GM12878 (cell line): ENCODE results near the gene LPAR3. TPM values are rescaled to one million over a fixed set of nuclear protein-coding genes. Genes with fewer than 3 reads are reported as not detected.

Source experiments
- ATAC-seq: fragments of 200-7000 bp; cut with Tn5 transposase; 3 replicates; pipeline ENCODE4 v1.9.1; 2020; ENCODE audit warnings: mild to moderate bottlenecking, moderate library complexity
- BruUV-seq: library from RNA; stranded (reverse); fragments of 400-500 nt; replicated peaks from 2 replicates; lab custom pipeline; 2021; lab: Mats Ljungman, UMichigan
- CTCF ChIA-PET: fragments of 300-600 bp; sonication (Branson Sonifier 250); formaldehyde crosslinking; extraction: SDS; loops from one replicate; lab custom pipeline; 2021; ENCODE audit warnings: inconsistent platforms; lab: Yijun Ruan, JAX
- POLR2A ChIA-PET: fragments of 350-600 bp; formaldehyde crosslinking; extraction: SDS; loops from one replicate; lab custom pipeline; 2021; ENCODE audit warnings: inconsistent platforms; lab: Charles Lee
- RAD21 ChIA-PET: fragments of 300-600 bp; sonication (Branson Sonifier 250); formaldehyde crosslinking; loops from one replicate; lab custom pipeline; 2023; ENCODE audit warnings: antibody characterized with exemption; ENCODE audit not compliant: unreplicated experiment; lab: Charles Lee
- SMC1A ChIA-PET: fragments of 300-600 bp; sonication (Branson Sonifier 250); formaldehyde crosslinking; loops from one replicate; lab custom pipeline; 2023; ENCODE audit not compliant: unreplicated experiment, uncharacterized antibody; lab: Charles Lee
- DNase-seq: peaks from one replicate; pipeline ENCODE4 v3.0.0-alpha.2; 2011; ENCODE audit warnings: low read depth, low spot score
- FAIRE-seq: peaks from 3 replicates; lab custom pipeline; 2011; peaks lifted over from hg19 to GRCh38; lab: Jason Lieb, UNC
- H2AFZ ChIP-seq: 2 replicates; pipeline ENCODE4 v1.6.0; 2011; ENCODE audit warnings: low read depth, low read length, control low read depth; ENCODE audit not compliant: control insufficient read depth
- H3K27ac ChIP-seq: 2 replicates; pipeline ENCODE4 v1.5.1; 2011; ENCODE audit warnings: control low read depth; ENCODE audit not compliant: control insufficient read depth, insufficient read depth
- H3K27me3 ChIP-seq, 2 experiments: replicated peaks in 1 of 2; 2 replicates each; pipeline versions ENCODE4 v1.6.0 to v1.6.1; 2011; ENCODE audit warnings: low read length in 1 of 2; ENCODE audit not compliant: control insufficient read depth in 2 of 2, insufficient read depth in 2 of 2
- H3K36me3 ChIP-seq, 2 experiments: 2 replicates each; pipeline ENCODE4 v1.5.1; 2011; ENCODE audit warnings: low read length in 1 of 2; ENCODE audit not compliant: control insufficient read depth in 2 of 2, insufficient read depth in 2 of 2
- H3K4me1 ChIP-seq: 2 replicates; pipeline ENCODE4 v1.6.1; 2011; ENCODE audit warnings: mild to moderate bottlenecking, low read length, moderate library complexity, mixed read lengths; ENCODE audit not compliant: control insufficient read depth, insufficient read depth
- H3K4me2 ChIP-seq: 2 replicates; pipeline ENCODE4 v1.6.0; 2011; ENCODE audit warnings: control low read depth; ENCODE audit not compliant: control insufficient read depth, insufficient read depth
- H3K4me3 ChIP-seq: fragments of 200-600 bp; sonication (generic); 2 replicates; pipeline ENCODE4 v1.5.1; 2016
- H3K79me2 ChIP-seq: 2 replicates; pipeline ENCODE4 v1.6.0; 2011; ENCODE audit warnings: low read length; ENCODE audit not compliant: control insufficient read depth, insufficient read depth
- H3K9ac ChIP-seq: 2 replicates; pipeline ENCODE4 v1.8.0; 2011; ENCODE audit warnings: low read length, control low read depth, mixed read lengths; ENCODE audit not compliant: control insufficient read depth, insufficient read depth
- H3K9me3 ChIP-seq: replicated peaks from 3 replicates; pipeline ENCODE4 v1.5.1; 2011; ENCODE audit warnings: mild to moderate bottlenecking, low read length; ENCODE audit not compliant: control insufficient read depth, insufficient read depth
- H4K20me1 ChIP-seq: 2 replicates; pipeline ENCODE4 v1.6.0; 2011; ENCODE audit not compliant: control insufficient read depth, insufficient read depth
- GATAD2B ChIP-seq: fragments of 450-650 bp; conservative IDR thresholded peaks from 2 replicates; pipeline ENCODE4 v1.6.1; 2017; ENCODE audit warnings: low read depth, mild to moderate bottlenecking, moderate library complexity
- HDAC2 ChIP-seq: fragments of 200-600 bp; sonication (generic); IDR thresholded peaks from 2 replicates; pipeline ENCODE4 v1.6.1; 2017
- IRF3 ChIP-seq: fragments of 450-650 bp; IDR thresholded peaks from 2 replicates; pipeline ENCODE4 v1.6.1; 2014; ENCODE audit warnings: mild to moderate bottlenecking
- PAX8 ChIP-seq: fragments of 450-650 bp; IDR thresholded peaks from 2 replicates; pipeline ENCODE4 v1.6.1; 2017; ENCODE audit warnings: mild to moderate bottlenecking, moderate library complexity
- RB1 ChIP-seq: fragments of 450-650 bp; formaldehyde crosslinking; IDR thresholded peaks from 2 replicates; pipeline ENCODE4 v1.6.1; 2017; ENCODE audit warnings: mild to moderate bottlenecking, borderline replicate concordance
- ZNF384 ChIP-seq: IDR thresholded peaks from 2 replicates; pipeline ENCODE4 v1.6.1; 2012; ENCODE audit warnings: low read depth, mild to moderate bottlenecking, low read length, improper control_type of control experiment, borderline replicate concordance
- WGBS: methylation state at CpG from one replicate; pipeline ENCODE4 v1.1.6; 2016; ENCODE audit warnings: low lambda C conversion rate; ENCODE audit not compliant: insufficient replicate concordance, insufficient coverage; ENCODE audit errors: missing lambda C conversion rate; 5-methylcytosine and 5-hydroxymethylcytosine counted together
- in situ Hi-C: fragments of 300-500 bp; cut with MboI; formaldehyde crosslinking; loops from 9 replicates; pipeline ENCODE4 v1.14.3; 2018; ENCODE audit warnings: mixed read lengths
- intact Hi-C: fragments of 100-400 bp; cut with micrococcal nuclease; formaldehyde crosslinking; loops from one replicate; pipeline ENCODE4 v1.14.2; 2022; ENCODE audit not compliant: unreplicated experiment
- polyA plus RNA-seq, 11 experiments: library from polyadenylated mRNA; depleted of rRNA in 4 of 11; unstranded in 6 of 11; stranded (reverse) in 5 of 11; fragments of >200 nt; fragmentation: Nextera tagmentation in 4 of 11; fragmentation: Illumina TruSeq in 1 of 11; extraction: Ambion mirVana in 4 of 11; extraction: Trizol in 1 of 11; gene quantifications; 1 replicate in 1 of 11; 2 replicates in 10 of 11; pipeline versions ENCODE4 v1.2.1 to v1.2.3, GENCODE V29; 2011 to 2016; ENCODE audit warnings: inconsistent platforms in 2 of 11, missing spikeins in 2 of 11, low read depth in 1 of 11
- total RNA-seq, 4 experiments: library from RNA; depleted of rRNA in 3 of 4; stranded (reverse); fragments of >200 nt in 3 of 4; fragmentation: Illumina TruSeq in 1 of 4; extraction: Trizol in 1 of 4; gene quantifications; 2 replicates each; pipeline versions ENCODE4 v1.2.1 to v1.2.3, GENCODE V29; 2013 to 2021

Gene LPAR3
- total and polyA plus RNA-seq, 10 of the 15 experiments (the other 5 are each of a cell fraction or from before 2014, with no cell fraction given) = 0.03 to 0.31 (median 0.09) TPM; not detected in 3

- no peaks in the 10 kb centered on the region for H3K79me2 ChIP-seq
- intact Hi-C loops (no loop called here), in situ Hi-C loops (no loop called here)
- BruUV-seq = no TSS peak
- TF ChIP-seq PAX8 (no peak), RB1 (no peak), HDAC2 (no peak), ZNF384 (no peak)
- no peaks in the 10 kb centered on the region for H3K36me3 ChIP-seq
- no peaks in the 10 kb centered on the region; a peak in 1 of 4 replicates for H3K27me3 ChIP-seq
- SMC1A ChIA-PET = interaction anchor here (1.5 kb wide), 1 partner anchor 8 kb away, joined by 4 read pairs; no protein-coding TSS in a partner anchor
- RAD21 ChIA-PET = no interaction called here
- H4K20me1 ChIP-seq = no peaks in the 10 kb centered on the region
- CTCF ChIA-PET = no interaction called here
- 52% methylated on average over 9 of the region's 9 CpGs for WGBS
- no peak overlapping the region for H3K27ac ChIP-seq
- POLR2A ChIA-PET = interaction anchor here (0.6 to 0.8 kb wide), 2 partner anchors 118 to 172 kb away, joined by 3 read pairs; no protein-coding TSS in a partner anchor
- H3K9ac ChIP-seq = no peak overlapping the region
- no peak for ATAC-seq
- DNase-seq = no peak
- H2AFZ ChIP-seq = no peak overlapping the region
- no peaks in the 10 kb centered on the region for H3K9me3 ChIP-seq
- no peak for FAIRE-seq
- no peaks in the 10 kb centered on the region for H3K4me1 ChIP-seq
- H3K4me2 ChIP-seq = no peak overlapping the region
- H3K4me3 ChIP-seq = no peak overlapping the region
Measured at GRCh38 chr1:84872696-84873355, 20.2 kb downstream of the LPAR3 start.

- CTCF ChIA-PET = interaction anchor here (0.6 to 1.2 kb wide), 3 partner anchors 12 to 537 kb away, joined by 3 to 4 read pairs (median 4); no protein-coding TSS in a partner anchor
- SMC1A ChIA-PET = interaction anchor here (0.9 to 1.7 kb wide), 3 partner anchors 10 to 42 kb away, joined by 3 to 4 read pairs (median 3); no protein-coding TSS in a partner anchor
- no peak overlapping the region for H3K27ac ChIP-seq
- no peaks in the 10 kb centered on the region for H3K36me3 ChIP-seq
- H3K4me2 ChIP-seq = no peak overlapping the region
- in situ Hi-C loops (no loop called here), intact Hi-C loops (no loop called here)
- POLR2A ChIA-PET = interaction anchor here (0.6 kb wide), 1 partner anchor 531 kb away, joined by 3 read pairs; no protein-coding TSS in a partner anchor
- H3K4me1 ChIP-seq = no peaks in the 10 kb centered on the region
- no peaks in the 10 kb centered on the region for H3K9me3 ChIP-seq
- TF ChIP-seq IRF3 = no peak
- TF ChIP-seq GATAD2B = no peak
- H4K20me1 ChIP-seq = no peaks in the 10 kb centered on the region
- no TSS peak for BruUV-seq
- H3K9ac ChIP-seq = no peak overlapping the region
- FAIRE-seq (no peak), DNase-seq (no peak), ATAC-seq (no peak)
- H2AFZ ChIP-seq = no peak overlapping the region
- H3K79me2 ChIP-seq = no peaks in the 10 kb centered on the region
- H3K27me3 ChIP-seq = no peaks in the 10 kb centered on the region; a peak in 1 of 4 replicates
- no peak overlapping the region for H3K4me3 ChIP-seq
- RAD21 ChIA-PET = no interaction called here
Measured at GRCh38 chr1:84871181-84871580, 21.8 kb downstream of the LPAR3 start.
